ENCODE results near the gene DBP.

Gene DBP

DNA sequence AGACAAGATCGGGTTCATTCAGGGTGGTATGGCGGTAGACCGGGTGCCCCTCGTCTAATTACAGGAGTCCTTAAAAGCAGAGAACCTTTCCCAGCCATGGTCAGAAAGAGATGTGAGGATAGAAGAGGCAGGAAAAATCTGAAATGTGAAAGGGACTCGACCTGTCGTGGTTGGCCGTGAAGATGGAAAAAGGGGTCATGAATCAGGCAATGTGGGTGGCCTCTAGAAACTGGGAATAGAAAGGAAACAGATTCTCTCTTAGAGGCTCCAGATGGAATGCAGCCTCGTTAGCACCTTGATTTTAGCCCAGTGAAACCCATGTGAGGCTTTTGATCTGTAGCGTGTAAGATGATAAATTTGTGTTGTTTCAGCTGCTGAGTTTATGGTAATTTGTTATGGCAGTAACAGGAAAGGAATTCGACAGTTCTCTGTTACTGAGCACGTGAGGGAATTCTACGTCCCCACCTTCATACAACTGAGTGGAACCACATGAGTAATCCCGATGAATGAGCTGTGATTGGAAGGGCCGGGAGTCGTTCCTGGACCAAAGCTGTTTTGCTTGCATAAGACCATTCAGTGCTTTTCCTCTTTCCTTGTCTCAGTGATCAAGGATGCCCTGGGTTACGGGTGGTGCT is 19.8 kb upstream of the DBP start (continued):
- TF ChIP-seq REST (tag by site-specific recombination; IDR thresholded peaks at IDR 0.05) (no peak), CTCF (tag by site-specific recombination; IDR thresholded peaks at IDR 0.05) (no peak), ZNF426 (tag by site-specific recombination; IDR thresholded peaks at IDR 0.05) (no peak), BCL11B (tag by site-specific recombination; IDR thresholded peaks at IDR 0.05; ENCODE audit: low read depth) (no peak), ZNF394 (tag by site-specific recombination; IDR thresholded peaks at IDR 0.05; ENCODE audit: borderline replicate concordance) (no peak), ZNF239 (tag by site-specific recombination; IDR thresholded peaks at IDR 0.05) (no peak), ZNF292 (tag by site-specific recombination; IDR thresholded peaks at IDR 0.05; ENCODE audit: borderline replicate concordance, low read depth) (no peak), ZFP69B (tag by site-specific recombination; IDR thresholded peaks at IDR 0.05) (0 out of 2 replicates have a peak, but pooled peaks have one; percentile 18), SP3 (tag by site-specific recombination; IDR thresholded peaks at IDR 0.05) (no peak), ZSCAN18 (tag by site-specific recombination; IDR thresholded peaks at IDR 0.05) (no peak), ZNF2 (tag by site-specific recombination; IDR thresholded peaks at IDR 0.05) (no peak), WT1 (tag by site-specific recombination; IDR thresholded peaks at IDR 0.05) (0 out of 2 replicates have a peak, but pooled peaks have one; percentile 28), IKZF3 (tag by site-specific recombination; IDR thresholded peaks at IDR 0.05) (no peak), ZNF544 (tag by site-specific recombination; IDR thresholded peaks at IDR 0.05) (no peak), ZNF223 (tag by site-specific recombination; IDR thresholded peaks at IDR 0.05) (no peak), ZNF335 (tag by site-specific recombination; conservative IDR thresholded peaks at IDR 0.05) (peak; percentile 76), ZNF311 (tag by site-specific recombination; IDR thresholded peaks at IDR 0.05; ENCODE audit: borderline replicate concordance) (no peak), ZNF423 (tag by site-specific recombination; IDR thresholded peaks at IDR 0.05) (no peak), ZNF664 (tag by site-specific recombination; IDR thresholded peaks at IDR 0.05) (no peak), ZNF248 (tag by site-specific recombination; IDR thresholded peaks at IDR 0.05) (no peak), ZNF133 (tag by site-specific recombination; IDR thresholded peaks at IDR 0.05) (no peak), ZFHX2 (tag by site-specific recombination; conservative IDR thresholded peaks at IDR 0.05) (no peak), ZFP3 (tag by site-specific recombination; IDR thresholded peaks at IDR 0.05; ENCODE audit: low read depth) (no peak)
